ENCODE results near the gene GPRC5D. TPM values are rescaled to one million over a fixed set of nuclear protein-coding genes. Genes with fewer than 3 reads are reported as not detected.

GPRC5D gene
- total RNA-seq, 2 donors from 2014 or later, result not detected

GRCh38 chr12:12893438-12893837 lies 58.5 kb downstream of the GPRC5D start:
- Histone ChIP-seq H3K27me3 (ENCODE audit: control insufficient read depth, insufficient read depth, low read length, poor library complexity, severe bottlenecking) (peaks cover 49% of the 10 kb centered on the region), H3K36me3 (ENCODE audit: control insufficient read depth, insufficient read depth, low read length) (no peaks in the 10 kb centered on the region), H3K27ac (ENCODE audit: low read depth, low read length) (no peak overlapping the region), H3K9me3 (ENCODE audit: control insufficient read depth, low read length) (no peaks in the 10 kb centered on the region), H3K9ac (ENCODE audit: extremely low read depth, low read length, poor library complexity, severe bottlenecking) (no peak overlapping the region), H3K4me1 (ENCODE audit: control insufficient read depth, insufficient read depth, low read length) (no peaks in the 10 kb centered on the region), H3K4me3 (ENCODE audit: low read length) (no peak overlapping the region)
- no peaks in the 10 kb centered on the region for H3K9me3 Mint-ChIP-seq
- 91 to 92% methylated on average over 4 to 5 of the region's 5 CpGs for WGBS, 2 experiments (ENCODE audit: insufficient coverage in 1 of 2, insufficient read length in 1 of 2)
- no peaks in the 10 kb centered on the region for H3K36me3 Mint-ChIP-seq (ENCODE audit: low read depth)
- TF ChIP-seq CTCF (conservative IDR thresholded peaks at IDR 0.05), result no peak
- DNase-seq, result no peak
- no peak overlapping the region for H3K4me3 Mint-ChIP-seq
- peaks cover 30% of the 10 kb centered on the region for H3K4me1 Mint-ChIP-seq
- H3K27me3 Mint-ChIP-seq (ENCODE audit: insufficient read depth), result peaks cover 56% of the 10 kb centered on the region
- H3K27ac Mint-ChIP-seq, result no peak overlapping the region

GRCh38 chr12:12892681-12893141 lies 59.3 kb downstream of the GPRC5D start:
- no peaks in the 10 kb centered on the region for H3K36me3 Mint-ChIP-seq (ENCODE audit: low read depth)
- H3K9me3 Mint-ChIP-seq, result no peaks in the 10 kb centered on the region
- no peak overlapping the region for H3K27ac ChIP-seq (ENCODE audit: low read depth, low read length)
- no peak for TF ChIP-seq CTCF (conservative IDR thresholded peaks at IDR 0.05)
- peaks cover 56% of the 10 kb centered on the region for H3K27me3 ChIP-seq (ENCODE audit: control insufficient read depth, insufficient read depth, low read length, poor library complexity, severe bottlenecking)
- 58 to 74% methylated on average over 7 to 10 of the region's 10 CpGs for WGBS, 2 experiments (ENCODE audit: insufficient coverage in 1 of 2, insufficient read length in 1 of 2)
- DNase-seq, result peak; percentile 69
- H3K4me3 Mint-ChIP-seq, result peak overlapping the region; percentile 19
- H3K27me3 Mint-ChIP-seq (ENCODE audit: insufficient read depth), result peaks cover 63% of the 10 kb centered on the region
- H3K27ac Mint-ChIP-seq, result no peak overlapping the region
- no peaks in the 10 kb centered on the region for H3K4me1 ChIP-seq (ENCODE audit: control insufficient read depth, insufficient read depth, low read length)
- no peaks in the 10 kb centered on the region for H3K9me3 ChIP-seq (ENCODE audit: control insufficient read depth, low read length)
- no peak overlapping the region for H3K9ac ChIP-seq (ENCODE audit: extremely low read depth, low read length, poor library complexity, severe bottlenecking)
- H3K36me3 ChIP-seq (ENCODE audit: control insufficient read depth, insufficient read depth, low read length), result no peaks in the 10 kb centered on the region
- peaks cover 30% of the 10 kb centered on the region for H3K4me1 Mint-ChIP-seq
- H3K4me3 ChIP-seq (ENCODE audit: low read length), result no peak overlapping the region

GRCh38 chr12:12891881-12892355 lies 60.1 kb downstream of the GPRC5D start:
- TF ChIP-seq CTCF (conservative IDR thresholded peaks at IDR 0.05), result no peak
- no peak for DNase-seq
- H3K4me3 Mint-ChIP-seq, result peak overlapping the region; percentile 63
- no peaks in the 10 kb centered on the region for H3K9me3 Mint-ChIP-seq
- H3K27ac ChIP-seq (ENCODE audit: low read depth, low read length), result no peak overlapping the region
- H3K36me3 Mint-ChIP-seq (ENCODE audit: low read depth), result no peaks in the 10 kb centered on the region
- no peak overlapping the region for H3K9ac ChIP-seq (ENCODE audit: extremely low read depth, low read length, poor library complexity, severe bottlenecking)
- WGBS, 2 experiments (ENCODE audit: insufficient coverage in 1 of 2, insufficient read length in 1 of 2), result 60 to 68% methylated on average over 7 of the region's 7 CpGs
- H3K36me3 ChIP-seq (ENCODE audit: control insufficient read depth, insufficient read depth, low read length), result no peaks in the 10 kb centered on the region
- no peaks in the 10 kb centered on the region for H3K9me3 ChIP-seq (ENCODE audit: control insufficient read depth, low read length)
- H3K4me1 ChIP-seq (ENCODE audit: control insufficient read depth, insufficient read depth, low read length), result no peaks in the 10 kb centered on the region
- peaks cover 29% of the 10 kb centered on the region for H3K4me1 Mint-ChIP-seq
- peaks cover 58% of the 10 kb centered on the region for H3K27me3 ChIP-seq (ENCODE audit: control insufficient read depth, insufficient read depth, low read length, poor library complexity, severe bottlenecking)
- peak overlapping the region; percentile 81 for H3K4me3 ChIP-seq (ENCODE audit: low read length)
- H3K27ac Mint-ChIP-seq, result no peak overlapping the region
- peaks cover 70% of the 10 kb centered on the region for H3K27me3 Mint-ChIP-seq (ENCODE audit: insufficient read depth)

Measured in endodermal cell (in vitro differentiated cells).